ENCODE data around the gene PALLD.

GRCh38 chr4:168659741-168660465 lies 163.1 kb downstream of the PALLD start:
- TF ChIP-seq CTCF (IDR thresholded peaks at IDR 0.05): no peak
- TF ChIP-seq POLR2A (IDR thresholded peaks at IDR 0.05): no peak

Measured in esophagus squamous epithelium (tissue), 4 donors.